ENCODE results near the gene IL2RA.
"Not testable (repeated sequence)": the region's sequence is repeated elsewhere in the genome, so short reads cannot be mapped to it uniquely, and the experiment has no call there.

IL2RA gene

GRCh38 chr10:6018422-6018821 lies 43.7 kb downstream of the IL2RA start:
- no peak for DNase-seq (ENCODE audit: extremely low read depth in 1 of 2, low read depth in 1 of 2)

GRCh38 chr10:6017781-6018354 lies 44.3 kb downstream of the IL2RA start:
- DNase-seq (ENCODE audit: extremely low read depth in 1 of 2, low read depth in 1 of 2) = no peak

- DNase-seq (ENCODE audit: extremely low read depth in 1 of 2, low read depth in 1 of 2) = no peak
Measured at GRCh38 chr10:6014241-6014761, 47.9 kb downstream of the IL2RA start.

GRCh38 chr10:6013413-6014192 lies 48.6 kb downstream of the IL2RA start:
- no peak for DNase-seq (ENCODE audit: extremely low read depth in 1 of 2, low read depth in 1 of 2)

GRCh38 chr10:6012121-6012905 lies 49.9 kb downstream of the IL2RA start:
- DNase-seq (ENCODE audit: extremely low read depth in 1 of 2, low read depth in 1 of 2) = no peak

GRCh38 chr10:6011558-6011957 lies 50.6 kb downstream of the IL2RA start:
- no peak for DNase-seq (ENCODE audit: extremely low read depth in 1 of 2, low read depth in 1 of 2)

GRCh38 chr10:6010569-6010968 lies 51.6 kb downstream of the IL2RA start:
- no peak for DNase-seq (ENCODE audit: extremely low read depth in 1 of 2, low read depth in 1 of 2)

GRCh38 chr10:6009961-6010360 lies 52.2 kb downstream of the IL2RA start:
- DNase-seq (ENCODE audit: extremely low read depth in 1 of 2, low read depth in 1 of 2) = no peak

GRCh38 chr10:6009150-6009549 lies 53.0 kb downstream of the IL2RA start:
- DNase-seq (ENCODE audit: extremely low read depth in 1 of 2, low read depth in 1 of 2) = no peak

GRCh38 chr10:6008497-6009142 lies 53.5 kb downstream of the IL2RA start:
- DNase-seq (ENCODE audit: extremely low read depth in 1 of 2, low read depth in 1 of 2) = no peak

GRCh38 chr10:6006991-6007390 lies 55.2 kb downstream of the IL2RA start:
- no peak for DNase-seq (ENCODE audit: extremely low read depth in 1 of 2, low read depth in 1 of 2)

GRCh38 chr10:6006546-6006945 lies 55.6 kb downstream of the IL2RA start:
- no peak for DNase-seq (ENCODE audit: extremely low read depth in 1 of 2, low read depth in 1 of 2)

- DNase-seq (ENCODE audit: extremely low read depth in 1 of 2, low read depth in 1 of 2) = no peak
Measured at GRCh38 chr10:6005856-6006395, 56.2 kb downstream of the IL2RA start.

GRCh38 chr10:6005161-6005804 lies 56.9 kb downstream of the IL2RA start:
- DNase-seq (ENCODE audit: extremely low read depth in 1 of 2, low read depth in 1 of 2) = not testable (repeated sequence)

- DNase-seq (ENCODE audit: extremely low read depth in 1 of 2, low read depth in 1 of 2) = no peak
Measured at GRCh38 chr10:6002809-6003510, 59.2 kb downstream of the IL2RA start.

- no peak for DNase-seq (ENCODE audit: extremely low read depth in 1 of 2, low read depth in 1 of 2)
Measured at GRCh38 chr10:5999440-6000165, 62.6 kb downstream of the IL2RA start.

- DNase-seq (ENCODE audit: extremely low read depth in 1 of 2, low read depth in 1 of 2) = no peak
Measured at GRCh38 chr10:5996696-5997095, 65.5 kb downstream of the IL2RA start.

GRCh38 chr10:5992398-5992797 lies 69.8 kb downstream of the IL2RA start:
- no peak for DNase-seq (ENCODE audit: extremely low read depth in 1 of 2, low read depth in 1 of 2)

- no peak for DNase-seq (ENCODE audit: extremely low read depth in 1 of 2, low read depth in 1 of 2)
Measured at GRCh38 chr10:5991708-5992107, 70.5 kb downstream of the IL2RA start.

All from stimulated activated CD8-positive, alpha-beta memory T cell treated with anti-CD3 and anti-CD28 coated beads, Interleukin-7, amount 100 ng/mL, for 48 hours (primary cell).